IPS DF 6.9 (cell line): ENCODE results near the gene ADGRV1.
"Not testable (repeated sequence)": the region's sequence is repeated elsewhere in the genome, so short reads cannot be mapped to it uniquely, and the experiment has no call there.

Experiments used
- DNase-seq: peaks from one replicate; pipeline ENCODE4 v3.0.0-alpha.2; 2013; ENCODE audit warnings: low read depth, low spot score
- H3K27ac ChIP-seq: one replicate; pipeline ENCODE4 v1.5.1; 2013; ENCODE audit warnings: low read length, control low read depth
- H3K27me3 ChIP-seq: 2 replicates; pipeline ENCODE4 v1.6.1; 2013; ENCODE audit warnings: mild to moderate bottlenecking, low read length; ENCODE audit not compliant: control insufficient read depth, insufficient read depth
- H3K36me3 ChIP-seq: 2 replicates; pipeline ENCODE4 v1.6.1; 2013; ENCODE audit warnings: low read length; ENCODE audit not compliant: control insufficient read depth, insufficient read depth
- H3K4me1 ChIP-seq: 2 replicates; pipeline ENCODE4 v1.6.1; 2013; ENCODE audit warnings: low read length; ENCODE audit not compliant: control insufficient read depth, insufficient read depth
- H3K4me3 ChIP-seq: 2 replicates; pipeline ENCODE4 v1.5.1; 2013; ENCODE audit warnings: mild to moderate bottlenecking, low read length
- H3K9me3 ChIP-seq: 2 replicates; pipeline ENCODE4 v1.6.1; 2013; ENCODE audit warnings: low read length, inconsistent platforms; ENCODE audit not compliant: control insufficient read depth, insufficient read depth
- whole genome bisulfite sequencing: extraction: QIAGEN DNeasy Blood & Tissue Kit; methylation state at CpG from one replicate; pipeline ENCODE4 v1.1.7; 2013; ENCODE audit warnings: mixed read lengths, missing lambda C conversion rate; ENCODE audit not compliant: insufficient read length, insufficient coverage; 5-methylcytosine and 5-hydroxymethylcytosine counted together

Gene ADGRV1

DNA sequence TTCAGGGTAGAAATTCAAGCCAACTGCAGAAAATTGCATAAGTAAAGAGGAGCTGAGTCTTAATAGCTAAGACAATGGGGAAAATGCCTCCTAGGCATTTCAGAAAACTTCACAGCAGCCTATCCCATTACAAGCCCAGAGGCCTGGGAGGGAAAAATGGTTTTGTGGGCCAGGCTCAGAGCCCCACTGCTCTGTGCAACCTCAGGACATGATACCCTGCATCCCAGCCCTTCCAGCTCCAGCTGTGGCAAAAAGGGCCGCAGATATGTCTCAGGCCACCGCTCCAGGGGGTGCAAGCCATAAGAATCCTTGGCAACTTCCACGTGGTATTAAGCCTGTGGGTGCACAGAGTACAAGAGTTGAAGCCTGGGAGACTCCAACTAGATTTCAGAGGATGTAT, 437.5 kb downstream of the ADGRV1 start:
- Histone ChIP-seq H3K9me3 (no peaks in the 10 kb centered on the region), H3K27me3 (no peaks in the 10 kb centered on the region), H3K4me1 (no peaks in the 10 kb centered on the region), H3K27ac (no peak overlapping the region), H3K4me3 (no peak overlapping the region), H3K36me3 (no peaks in the 10 kb centered on the region)
- no CpG with 5 or more reads among the region's 3 CpGs for WGBS
- no peak for DNase-seq

DNA sequence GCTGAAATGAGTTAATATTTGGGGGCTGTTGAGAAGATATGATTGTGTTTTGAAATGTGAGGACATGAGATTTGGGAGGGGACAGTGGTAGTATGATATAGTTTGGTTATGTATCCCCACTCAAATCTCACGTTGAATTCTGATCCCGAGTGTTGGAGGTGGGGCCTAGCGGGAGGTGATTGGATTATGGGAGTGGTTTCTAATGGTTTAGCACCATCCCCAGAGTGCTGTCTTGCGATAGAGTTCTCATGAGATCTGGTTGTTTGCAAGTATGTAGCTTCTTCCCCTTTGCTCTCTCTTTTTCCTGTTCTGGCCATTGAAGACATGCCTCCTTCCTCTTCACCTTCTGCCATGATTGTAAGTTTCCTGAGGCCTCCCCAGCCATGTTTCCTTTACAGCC, 438.5 kb downstream of the ADGRV1 start:
- H3K36me3 ChIP-seq, result no peaks in the 10 kb centered on the region
- no peak overlapping the region for H3K4me3 ChIP-seq
- no CpG with 5 or more reads among the region's 4 CpGs for WGBS
- H3K27ac ChIP-seq, result no peak overlapping the region
- H3K27me3 ChIP-seq, result no peaks in the 10 kb centered on the region
- no peak for DNase-seq
- no peaks in the 10 kb centered on the region for H3K9me3 ChIP-seq
- H3K4me1 ChIP-seq, result no peaks in the 10 kb centered on the region

DNA sequence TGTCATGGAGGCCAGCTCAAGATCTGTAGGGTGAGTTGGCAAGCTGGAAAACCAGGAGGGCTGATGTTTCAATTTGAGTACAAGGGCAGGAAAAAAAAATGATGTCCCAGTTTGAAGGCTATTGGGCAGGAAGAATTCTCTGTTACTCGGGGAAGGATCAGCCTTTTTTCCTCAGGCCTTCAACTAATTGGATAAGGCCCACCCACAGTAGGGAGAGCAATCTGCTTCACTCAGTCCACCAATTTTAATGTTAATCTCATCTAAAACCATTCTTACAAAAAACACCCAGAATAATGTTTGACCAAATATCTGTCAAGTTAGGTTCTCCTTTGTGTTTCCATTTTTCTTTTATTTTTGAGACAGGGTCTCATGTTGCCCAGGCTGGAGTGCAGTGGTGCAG, 442.1 kb downstream of the ADGRV1 start:
- no CpG with 5 or more reads among the region's 1 CpG for WGBS

DNA sequence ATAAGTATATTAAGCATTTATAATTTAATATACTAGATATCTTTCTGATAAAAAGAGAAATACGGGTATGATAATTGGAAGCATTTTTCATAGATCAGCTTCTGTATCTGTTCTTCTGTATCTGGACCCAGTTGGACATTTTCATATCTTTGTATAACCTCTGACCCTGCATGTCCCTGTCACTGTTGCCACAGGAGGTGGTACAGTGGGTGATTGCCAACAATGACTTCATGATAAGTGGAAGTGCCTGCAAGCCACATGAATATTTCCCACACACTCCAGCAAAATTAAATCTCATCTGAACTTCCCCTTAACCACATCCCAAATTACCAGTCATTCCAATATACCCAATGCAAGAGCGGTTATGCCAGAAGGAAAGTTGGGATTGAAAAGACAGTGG, 448.1 kb downstream of the ADGRV1 start:
- Histone ChIP-seq H3K36me3 (no peaks in the 10 kb centered on the region), H3K4me1 (no peaks in the 10 kb centered on the region), H3K4me3 (no peak overlapping the region), H3K9me3 (no peaks in the 10 kb centered on the region), H3K27ac (no peak overlapping the region), H3K27me3 (no peaks in the 10 kb centered on the region)
- WGBS, result no CpG with 5 or more reads among the region's 2 CpGs
- DNase-seq, result no peak

More for the DNA sequence above, 442.1 kb downstream of the ADGRV1 start:
- Histone ChIP-seq H3K9me3 (no peaks in the 10 kb centered on the region), H3K36me3 (no peaks in the 10 kb centered on the region), H3K27ac (no peak overlapping the region), H3K27me3 (no peaks in the 10 kb centered on the region), H3K4me3 (no peak overlapping the region), H3K4me1 (no peaks in the 10 kb centered on the region)
- no peak for DNase-seq

DNA sequence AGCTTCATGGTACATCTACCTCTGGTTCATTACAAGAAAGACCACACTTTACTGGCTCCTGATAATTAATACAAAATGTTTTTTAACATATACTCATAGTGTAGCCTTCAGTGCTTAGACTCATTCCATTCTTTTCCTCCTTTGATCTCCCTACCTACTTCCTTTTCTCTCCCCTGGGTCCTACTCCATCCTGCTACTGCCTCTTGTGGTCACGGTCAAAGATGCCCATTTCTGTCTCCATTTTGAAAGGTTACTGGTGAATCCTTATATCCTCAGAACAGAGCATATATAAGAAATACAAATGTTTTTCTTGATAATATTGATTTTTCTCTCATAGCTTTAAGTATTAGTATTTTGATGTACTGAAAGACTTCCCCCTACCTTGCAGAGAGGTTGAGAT, 448.7 kb downstream of the ADGRV1 start:
- no CpG with 5 or more reads among the region's 1 CpG for WGBS
- peak; percentile 9 for DNase-seq
- Histone ChIP-seq H3K27me3 (no peaks in the 10 kb centered on the region), H3K4me3 (no peak overlapping the region), H3K36me3 (no peaks in the 10 kb centered on the region), H3K4me1 (no peaks in the 10 kb centered on the region), H3K9me3 (no peaks in the 10 kb centered on the region), H3K27ac (no peak overlapping the region)

DNA sequence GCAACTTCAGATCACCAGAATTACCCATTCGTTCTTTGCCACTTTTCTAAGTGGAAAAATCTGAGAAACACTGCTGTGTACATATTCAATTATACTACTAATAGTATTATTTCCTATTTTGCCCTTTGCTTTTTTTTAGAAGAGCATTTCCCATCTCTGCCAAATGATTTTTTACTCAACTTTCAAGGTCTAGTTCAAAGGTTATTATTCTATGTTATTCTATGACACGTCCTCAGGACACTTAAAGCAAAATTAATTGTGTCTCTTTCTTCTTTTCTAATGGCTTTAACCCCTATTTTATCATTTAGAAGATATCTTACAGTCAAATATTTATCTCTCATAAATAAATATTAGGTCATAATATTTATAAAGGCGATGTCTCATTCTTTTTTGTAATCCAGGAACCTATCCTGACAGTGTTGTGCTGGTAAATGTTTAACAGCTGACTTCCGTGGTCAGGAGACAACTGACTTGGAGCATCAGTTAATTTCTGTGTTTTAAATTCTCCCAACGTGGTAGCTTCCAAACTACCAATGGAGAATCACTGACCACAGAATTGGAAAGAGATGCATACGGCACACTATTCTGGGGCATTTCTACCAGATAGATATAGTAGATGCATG, 449.3 kb downstream of the ADGRV1 start:
- Histone ChIP-seq H3K27ac (no peak overlapping the region), H3K9me3 (no peaks in the 10 kb centered on the region), H3K36me3 (no peaks in the 10 kb centered on the region), H3K4me3 (no peak overlapping the region), H3K27me3 (no peaks in the 10 kb centered on the region), H3K4me1 (no peaks in the 10 kb centered on the region)
- WGBS, result no CpG with 5 or more reads among the region's 6 CpGs
- DNase-seq, result no peak

DNA sequence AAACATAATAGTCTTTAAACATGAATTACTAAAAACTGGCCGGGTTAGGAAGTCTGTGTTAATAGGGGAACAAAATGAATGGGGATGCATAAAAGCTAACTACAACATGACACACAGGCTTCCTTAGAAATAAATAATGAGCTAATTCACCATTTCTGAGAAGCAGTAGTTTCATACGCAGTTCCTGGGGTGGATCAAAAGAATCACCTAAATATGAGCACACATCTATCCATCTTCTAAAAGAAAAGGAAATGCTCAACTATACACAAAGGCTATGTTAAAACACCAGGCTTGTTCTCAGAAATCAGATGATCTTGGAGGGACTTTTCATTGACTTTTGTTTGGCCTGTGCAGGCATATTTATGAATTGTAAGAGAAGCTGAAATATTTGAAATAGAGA, 451.5 kb downstream of the ADGRV1 start:
- no peak for DNase-seq
- H3K4me3 ChIP-seq, result no peak overlapping the region
- no peaks in the 10 kb centered on the region for H3K27me3 ChIP-seq
- no CpG with 5 or more reads among the region's 2 CpGs for WGBS
- H3K9me3 ChIP-seq, result no peaks in the 10 kb centered on the region
- no peaks in the 10 kb centered on the region for H3K4me1 ChIP-seq
- no peaks in the 10 kb centered on the region for H3K36me3 ChIP-seq
- H3K27ac ChIP-seq, result no peak overlapping the region

DNA sequence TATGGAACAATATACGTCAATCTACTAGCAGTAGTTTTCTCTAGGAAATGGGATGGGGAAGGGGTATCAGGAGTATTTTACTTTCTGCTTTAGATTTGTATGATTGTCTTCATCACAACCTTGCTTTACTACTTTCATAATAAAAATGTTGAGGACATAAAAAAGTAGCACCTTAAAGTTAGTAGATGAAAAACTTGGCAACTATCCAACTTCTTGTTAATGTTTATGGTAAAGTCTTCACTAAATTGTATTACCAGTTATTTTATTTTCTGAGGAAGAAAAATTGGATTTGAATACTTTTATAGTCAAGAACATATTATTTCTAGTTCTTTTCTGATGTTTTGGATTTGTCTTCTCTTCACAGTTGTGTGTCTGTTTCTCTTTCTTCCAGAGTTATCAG, 452.4 kb downstream of the ADGRV1 start:
- H3K4me1 ChIP-seq, result no peaks in the 10 kb centered on the region
- no peak overlapping the region for H3K4me3 ChIP-seq
- no peaks in the 10 kb centered on the region for H3K27me3 ChIP-seq
- no CpG with 5 or more reads among the region's 1 CpG for WGBS
- DNase-seq, result no peak
- no peaks in the 10 kb centered on the region for H3K36me3 ChIP-seq
- no peak overlapping the region for H3K27ac ChIP-seq
- H3K9me3 ChIP-seq, result no peaks in the 10 kb centered on the region

DNA sequence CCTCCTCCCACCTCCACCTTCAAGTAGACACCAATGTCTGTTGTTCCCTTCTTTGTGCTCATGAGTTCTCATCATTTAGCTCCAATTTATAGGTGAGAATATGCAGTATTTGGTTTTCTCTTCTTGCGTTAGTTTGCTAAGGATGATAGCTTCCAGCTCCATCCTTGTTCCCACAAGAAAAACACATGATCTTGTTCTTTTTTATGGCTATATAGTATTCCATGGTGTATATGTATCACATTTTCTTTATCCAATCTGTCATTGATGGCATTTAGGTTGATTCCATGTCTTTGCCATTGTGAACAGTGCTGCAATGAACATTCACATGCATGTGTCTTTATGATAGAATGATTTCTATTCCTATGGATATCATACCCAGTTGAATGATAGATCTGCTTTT, 454.3 kb downstream of the ADGRV1 start:
- DNase-seq, H3K9me3 ChIP-seq, H3K4me1 ChIP-seq, H3K27me3 ChIP-seq, H3K27ac ChIP-seq, H3K4me3 ChIP-seq, H3K36me3 ChIP-seq: not testable (repeated sequence)
- WGBS, result no CpG with 5 or more reads among the region's 1 CpG

DNA sequence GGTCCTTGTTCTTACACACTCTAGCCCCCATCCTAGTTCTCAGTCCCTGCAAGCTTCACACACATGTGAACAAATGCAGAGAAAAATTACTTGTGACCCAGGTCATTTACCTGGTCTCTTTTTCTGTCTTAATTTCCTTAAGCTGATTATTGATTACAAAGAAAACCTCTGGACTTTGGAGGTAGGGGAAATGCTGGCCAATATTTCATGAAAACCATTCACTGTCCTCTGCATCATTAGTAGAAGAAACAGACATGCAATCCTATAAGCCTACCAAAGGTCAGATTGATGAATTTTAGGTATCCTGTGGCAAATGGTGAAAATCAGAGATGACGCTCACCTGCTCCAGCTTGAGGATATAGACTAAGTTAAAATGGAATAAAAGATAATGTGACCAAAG, 457.7 kb downstream of the ADGRV1 start:
- Histone ChIP-seq H3K9me3 (no peaks in the 10 kb centered on the region), H3K27me3 (no peaks in the 10 kb centered on the region), H3K4me1 (no peaks in the 10 kb centered on the region), H3K36me3 (no peaks in the 10 kb centered on the region), H3K27ac (no peak overlapping the region), H3K4me3 (no peak overlapping the region)
- WGBS, result no CpG with 5 or more reads among the region's 1 CpG
- no peak for DNase-seq

DNA sequence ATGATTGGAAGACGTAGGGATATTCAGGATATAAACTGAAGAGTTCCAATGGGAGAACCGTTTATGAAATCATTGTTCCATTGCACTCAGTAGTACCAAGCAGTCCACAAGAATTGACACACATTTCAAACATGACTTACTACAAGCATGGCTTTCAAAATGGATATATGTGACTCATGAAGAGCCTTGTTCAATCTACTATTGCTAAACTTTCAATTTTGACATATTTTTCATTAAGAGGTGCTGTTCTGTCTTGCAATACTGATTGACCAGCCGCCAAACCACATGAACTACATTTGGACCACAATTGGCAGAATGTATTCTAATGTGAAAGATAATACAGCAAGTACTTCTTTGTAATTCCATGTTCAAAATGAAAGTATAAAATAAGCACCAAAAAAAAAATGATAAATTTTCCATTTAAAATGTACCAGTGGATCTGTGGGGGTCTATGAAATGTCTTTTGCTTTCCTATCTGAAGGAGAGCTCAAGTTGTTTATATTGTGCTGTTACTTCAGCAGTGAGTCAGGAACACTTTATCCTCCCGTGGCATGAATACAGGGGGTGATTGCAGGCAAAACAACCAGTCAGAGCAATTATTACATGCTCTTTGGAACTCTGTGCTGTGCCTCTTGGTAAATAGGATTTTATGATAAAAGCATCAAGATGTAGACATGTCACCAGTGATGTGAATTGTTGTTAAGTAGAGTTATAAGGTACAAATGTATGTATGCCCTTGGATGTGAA, 458.5 kb downstream of the ADGRV1 start:
- no peak overlapping the region for H3K4me3 ChIP-seq
- no peaks in the 10 kb centered on the region for H3K27me3 ChIP-seq
- H3K4me1 ChIP-seq, result no peaks in the 10 kb centered on the region
- WGBS, result no CpG with 5 or more reads among the region's 4 CpGs
- no peak for DNase-seq
- no peaks in the 10 kb centered on the region for H3K9me3 ChIP-seq
- no peak overlapping the region for H3K27ac ChIP-seq
- no peaks in the 10 kb centered on the region for H3K36me3 ChIP-seq
